Left forelimb (tissue), 1 donor: Measurements from ENCODE around the gene TMEM38B.
"Not testable (repeated sequence)": the region's sequence is repeated elsewhere in the genome, so short reads cannot be mapped to it uniquely, and the experiment has no call there.

Source experiments
- DNase-seq: peaks from one replicate; pipeline ENCODE4 v3.0.0-alpha.2; 2018; ENCODE audit warnings: low spot score

Gene TMEM38B

GRCh38 chr9:105722099-105722498 is 27.8 kb downstream of the TMEM38B start:
- no peak for DNase-seq

GRCh38 chr9:105725370-105725769 is 31.0 kb downstream of the TMEM38B start:
- no peak for DNase-seq

DNA sequence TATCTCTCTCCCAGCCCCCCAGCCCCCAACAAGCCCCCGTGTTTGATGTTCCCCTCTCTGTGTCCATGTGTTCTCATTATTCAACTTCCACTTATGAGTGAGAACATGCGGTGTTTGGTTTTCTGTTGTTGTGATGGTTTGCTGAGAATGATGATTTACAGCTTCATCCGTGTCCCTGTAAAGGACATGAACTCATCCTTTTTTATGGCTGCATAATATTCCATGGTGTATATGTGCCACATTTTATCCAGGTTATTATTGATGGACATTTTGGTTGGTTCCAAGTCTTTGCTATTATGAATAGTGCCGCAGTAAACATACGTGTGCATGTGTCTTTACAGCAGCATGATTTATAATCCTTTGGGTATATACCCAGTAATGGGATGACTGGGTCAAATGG is 33.9 kb downstream of the TMEM38B start:
- DNase-seq: not testable (repeated sequence)

DNA sequence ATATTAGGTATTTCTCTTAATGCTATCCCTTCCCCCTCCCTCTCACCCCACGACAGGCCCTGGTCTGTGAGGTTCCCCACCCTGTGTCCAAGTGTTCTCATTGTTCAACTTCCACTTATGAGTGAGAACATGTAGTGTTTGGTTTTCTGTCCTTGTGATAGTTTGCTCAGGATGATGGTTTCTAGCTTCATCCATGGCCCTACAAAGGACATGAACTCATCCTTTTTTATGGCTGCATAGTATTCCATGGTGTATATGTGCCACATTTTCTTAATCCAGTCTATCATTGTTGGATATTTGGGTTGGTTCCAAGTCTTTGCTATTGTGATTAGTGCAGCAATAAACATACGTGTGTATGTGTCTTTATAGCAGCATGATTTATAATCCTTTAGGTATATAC is 37.1 kb downstream of the TMEM38B start:
- DNase-seq: not testable (repeated sequence)

GRCh38 chr9:105735366-105735765 is 41.0 kb downstream of the TMEM38B start:
- no peak for DNase-seq

- DNase-seq: no peak
These were observed 42.9 kb downstream of the TMEM38B start for GRCh38 chr9:105737205-105737604.

- no peak for DNase-seq
These were observed 47.7 kb downstream of the TMEM38B start for GRCh38 chr9:105742088-105742487.

- not testable (repeated sequence) for DNase-seq
These were observed 53.0 kb downstream of the TMEM38B start for GRCh38 chr9:105747325-105747724.

GRCh38 chr9:105751761-105752160 is 57.4 kb downstream of the TMEM38B start:
- no peak for DNase-seq

- DNase-seq: no peak
These were observed 63.3 kb downstream of the TMEM38B start for GRCh38 chr9:105757496-105758251.

DNA sequence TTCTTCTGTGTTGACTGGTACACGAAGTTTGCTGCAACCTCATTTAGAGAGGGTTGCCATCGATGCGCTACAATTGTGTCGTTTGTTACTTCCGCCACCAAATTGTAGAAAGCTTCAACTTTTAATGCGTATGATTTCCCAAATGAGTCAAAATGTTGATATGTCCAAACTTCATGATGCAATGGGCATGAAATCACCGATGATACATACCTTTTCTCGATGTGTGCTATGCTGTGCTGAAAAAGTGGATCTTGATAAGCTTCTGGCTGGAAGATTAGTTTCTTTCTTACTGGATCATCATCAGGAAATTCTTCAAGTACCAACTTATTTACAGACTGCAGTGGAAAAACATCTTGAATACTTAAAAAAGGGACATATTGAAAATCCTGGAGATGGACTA is 65.7 kb downstream of the TMEM38B start:
- DNase-seq: no peak

GRCh38 chr9:105782561-105783494 is 88.5 kb downstream of the TMEM38B start:
- not testable (repeated sequence) for DNase-seq

GRCh38 chr9:105783495-105783872 is 89.1 kb downstream of the TMEM38B start:
- not testable (repeated sequence) for DNase-seq

DNA sequence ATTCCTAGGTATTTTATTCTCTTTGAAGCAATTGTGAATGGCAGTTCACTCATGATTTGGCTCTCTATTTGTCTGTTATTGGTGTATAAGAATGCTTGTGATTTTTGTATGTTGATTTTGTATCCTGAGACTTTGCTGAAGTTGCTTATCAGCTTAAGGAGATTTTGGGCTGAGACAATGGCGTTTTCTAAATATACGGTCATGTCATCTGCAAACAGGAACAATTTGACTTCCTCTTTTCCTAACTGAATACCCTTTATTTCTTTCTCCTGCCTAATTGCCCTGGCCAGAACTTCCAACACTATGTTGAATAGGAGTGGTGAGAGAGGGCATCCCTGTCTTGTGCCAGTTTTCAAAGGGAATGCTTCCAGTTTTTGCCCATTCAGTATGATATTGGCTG is 92.5 kb downstream of the TMEM38B start:
- DNase-seq: not testable (repeated sequence)

- DNase-seq: no peak
These were observed 121.9 kb downstream of the TMEM38B start for GRCh38 chr9:105816202-105816744.

DNA sequence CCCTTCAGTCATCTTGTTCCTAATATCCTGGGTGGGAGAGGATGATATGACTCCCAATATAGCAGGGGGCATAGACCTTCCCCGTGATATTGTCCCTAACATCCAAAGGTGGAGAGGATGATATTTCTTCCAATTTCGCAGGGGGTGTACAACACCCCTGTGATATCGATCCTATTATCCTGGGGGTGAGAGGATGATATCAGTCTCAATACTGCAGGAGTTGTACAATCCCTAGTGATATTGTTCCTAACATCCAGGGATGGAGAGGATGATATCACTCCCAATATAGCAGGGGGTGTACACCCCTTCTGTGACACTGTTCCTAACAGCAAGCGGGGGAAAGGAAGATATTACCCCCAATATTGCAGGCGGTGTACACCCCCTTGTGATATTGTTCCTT is 122.6 kb downstream of the TMEM38B start:
- no peak for DNase-seq

- DNase-seq: no peak
These were observed 124.6 kb downstream of the TMEM38B start for GRCh38 chr9:105818903-105819302.

- DNase-seq: no peak
These were observed 128.5 kb downstream of the TMEM38B start for GRCh38 chr9:105822814-105823213.
